Activated effector memory CD4-positive, alpha-beta T cell treated with Interleukin-2 at 50 U/mL for 16 hours (primary cell): ENCODE data around the gene CBX4.
A peak's percentile ranks its signal among the peaks of the same experiment; 100 is the strongest.

ENCODE experiments used
- DNase-seq: peaks from one replicate; pipeline ENCODE4 v3.0.0-alpha.2; 2020

The CBX4 gene

DNA sequence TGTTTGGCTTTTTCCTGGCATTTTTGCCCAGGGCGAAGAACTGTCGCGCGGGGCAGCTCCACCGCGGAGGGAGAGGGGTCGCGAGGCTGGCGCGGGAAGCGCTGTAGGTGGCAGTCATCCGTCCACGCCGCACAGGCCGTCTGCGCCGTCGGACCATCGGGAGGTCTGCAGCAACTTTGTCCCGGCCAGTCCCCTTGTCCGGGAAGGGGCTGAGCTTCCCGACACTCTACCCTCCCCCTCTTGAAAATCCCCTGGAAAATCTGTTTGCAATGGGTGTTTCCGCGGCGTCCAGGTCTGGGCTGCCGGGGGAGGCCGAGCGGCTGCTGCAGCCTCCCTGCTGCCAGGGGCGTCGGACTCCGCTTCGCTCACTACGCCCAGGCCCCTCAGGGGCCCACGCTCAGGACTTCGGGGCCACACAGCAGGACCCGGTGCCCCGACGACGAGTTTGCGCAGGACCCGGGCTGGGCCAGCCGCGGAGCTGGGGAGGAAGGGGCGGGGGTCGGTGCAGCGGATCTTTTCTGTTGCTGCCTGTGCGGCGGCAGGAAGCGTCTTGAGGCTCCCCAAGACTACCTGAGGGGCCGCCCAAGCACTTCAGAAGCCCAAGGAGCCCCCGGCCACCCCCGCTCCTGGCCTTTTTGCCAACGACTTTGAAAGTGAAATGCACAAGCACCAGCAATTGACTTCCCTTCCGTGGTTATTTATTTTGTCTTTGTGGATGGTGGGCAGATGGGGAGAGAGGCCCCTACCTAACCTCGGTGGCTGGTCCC, 2.3 kb upstream of the CBX4 start:
- peak; percentile 25 for DNase-seq

DNA sequence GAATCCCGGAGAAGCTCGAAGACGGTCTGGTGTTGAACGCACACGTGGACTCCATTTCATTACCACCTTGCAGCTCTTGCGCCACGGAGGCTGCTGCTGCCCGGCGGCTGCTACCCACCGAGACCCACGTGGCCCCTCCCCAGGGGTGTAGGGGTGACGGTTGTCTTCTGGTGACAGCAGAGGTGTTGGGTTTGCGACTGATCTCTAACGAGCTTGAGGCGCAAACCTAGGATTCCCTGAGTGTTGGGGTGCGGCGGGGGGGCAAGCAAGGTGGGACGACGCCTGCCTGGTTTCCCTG, 1.7 kb upstream of the CBX4 start:
- DNase-seq: no peak

DNA sequence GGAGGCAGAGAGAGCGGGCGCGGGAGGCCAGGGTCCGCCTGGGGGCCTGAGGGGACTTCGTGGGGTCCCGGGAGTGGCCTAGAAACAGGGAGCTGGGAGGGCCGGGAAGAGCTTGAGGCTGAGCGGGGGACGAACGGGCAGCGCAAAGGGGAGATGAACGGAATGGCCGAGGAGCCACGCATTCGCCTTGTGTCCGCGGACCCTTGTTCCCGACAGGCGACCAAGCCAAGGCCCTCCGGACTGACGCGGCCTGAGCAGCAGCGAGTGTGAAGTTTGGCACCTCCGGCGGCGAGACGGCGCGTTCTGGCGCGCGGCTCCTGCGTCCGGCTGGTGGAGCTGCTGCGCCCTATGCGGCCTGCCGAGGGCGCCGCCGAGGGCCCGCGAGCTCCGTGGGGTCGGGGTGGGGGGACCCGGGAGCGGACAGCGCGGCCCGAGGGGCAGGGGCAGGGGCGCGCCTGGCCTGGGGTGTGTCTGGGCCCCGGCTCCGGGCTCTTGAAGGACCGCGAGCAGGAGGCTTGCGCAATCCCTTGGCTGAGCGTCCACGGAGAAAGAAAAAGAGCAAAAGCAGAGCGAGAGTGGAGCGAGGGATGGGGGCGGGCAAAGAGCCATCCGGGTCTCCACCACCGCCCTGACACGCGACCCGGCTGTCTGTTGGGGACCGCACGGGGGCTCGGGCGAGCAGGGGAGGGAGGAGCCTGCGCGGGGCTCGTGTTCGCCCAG, 1.2 kb upstream of the CBX4 start:
- DNase-seq: no peak

DNA sequence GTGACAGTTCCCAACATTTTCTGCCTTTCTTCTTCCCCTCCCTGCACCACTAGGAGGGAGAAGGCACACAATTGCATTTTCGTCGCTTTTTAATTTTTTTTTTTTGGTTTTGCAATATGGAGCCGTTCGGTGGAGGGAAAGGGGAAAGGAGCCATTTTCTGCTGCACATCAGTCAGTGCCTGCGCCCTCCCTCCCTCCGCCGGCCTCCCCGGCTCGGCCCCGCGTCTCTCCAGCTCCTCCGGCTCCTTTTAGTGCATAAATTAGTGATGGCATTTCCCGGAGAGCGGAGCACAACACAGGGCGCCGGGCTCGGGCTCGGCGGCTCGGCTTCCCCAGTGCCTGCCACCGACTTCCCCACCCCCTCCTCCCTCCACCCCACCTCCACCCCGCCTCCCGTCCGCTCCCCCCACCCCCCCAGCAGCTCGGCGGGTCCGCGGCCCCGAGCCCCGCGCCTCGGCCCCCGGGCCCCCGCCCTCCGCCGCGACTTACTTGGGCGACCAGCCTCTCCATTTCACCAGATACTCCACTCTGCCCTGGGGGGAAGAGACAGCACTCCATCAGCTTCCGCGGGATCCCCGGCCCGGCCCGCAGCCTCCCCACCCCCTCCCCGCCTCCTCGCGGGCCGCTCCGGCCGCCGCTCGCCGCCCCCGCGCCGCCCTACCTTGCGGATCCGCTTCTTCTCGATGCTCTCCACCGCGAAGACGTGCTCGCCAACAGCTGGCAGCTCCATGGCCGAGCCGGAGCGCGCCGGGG, 542 bp downstream of the CBX4 start:
- DNase-seq: peak; percentile 46

DNA sequence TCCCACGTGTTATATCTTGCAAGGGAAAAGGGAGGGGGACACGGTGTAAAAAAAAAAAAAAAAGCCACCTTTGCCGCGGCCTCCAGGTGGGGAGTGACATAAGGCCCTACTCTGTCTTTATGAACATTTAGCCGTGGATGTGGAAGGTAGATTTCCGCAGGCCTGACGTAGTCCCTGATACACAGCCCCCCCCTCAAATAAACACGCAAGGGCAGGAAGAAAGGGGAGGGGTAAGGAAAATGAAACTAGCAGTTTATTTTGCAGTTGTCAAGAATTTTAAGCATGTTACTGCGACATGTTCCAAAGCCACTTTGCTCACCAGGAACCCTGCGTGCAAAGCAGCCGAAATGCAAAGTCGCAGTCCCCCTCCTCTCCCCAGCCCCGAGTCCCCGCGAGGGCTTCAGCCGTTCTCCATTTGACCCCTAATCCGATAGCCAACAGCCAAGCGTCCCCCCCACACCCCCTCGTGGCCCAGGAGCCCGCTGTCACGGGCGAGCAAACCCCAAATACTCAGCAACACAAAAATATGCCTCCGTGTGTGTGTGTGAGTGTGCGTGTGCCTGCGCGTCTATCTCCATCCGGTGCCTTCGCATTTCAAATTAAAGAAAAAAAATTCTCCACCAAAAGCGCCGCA, 1.2 kb downstream of the CBX4 start:
- DNase-seq: peak; percentile 47

DNA sequence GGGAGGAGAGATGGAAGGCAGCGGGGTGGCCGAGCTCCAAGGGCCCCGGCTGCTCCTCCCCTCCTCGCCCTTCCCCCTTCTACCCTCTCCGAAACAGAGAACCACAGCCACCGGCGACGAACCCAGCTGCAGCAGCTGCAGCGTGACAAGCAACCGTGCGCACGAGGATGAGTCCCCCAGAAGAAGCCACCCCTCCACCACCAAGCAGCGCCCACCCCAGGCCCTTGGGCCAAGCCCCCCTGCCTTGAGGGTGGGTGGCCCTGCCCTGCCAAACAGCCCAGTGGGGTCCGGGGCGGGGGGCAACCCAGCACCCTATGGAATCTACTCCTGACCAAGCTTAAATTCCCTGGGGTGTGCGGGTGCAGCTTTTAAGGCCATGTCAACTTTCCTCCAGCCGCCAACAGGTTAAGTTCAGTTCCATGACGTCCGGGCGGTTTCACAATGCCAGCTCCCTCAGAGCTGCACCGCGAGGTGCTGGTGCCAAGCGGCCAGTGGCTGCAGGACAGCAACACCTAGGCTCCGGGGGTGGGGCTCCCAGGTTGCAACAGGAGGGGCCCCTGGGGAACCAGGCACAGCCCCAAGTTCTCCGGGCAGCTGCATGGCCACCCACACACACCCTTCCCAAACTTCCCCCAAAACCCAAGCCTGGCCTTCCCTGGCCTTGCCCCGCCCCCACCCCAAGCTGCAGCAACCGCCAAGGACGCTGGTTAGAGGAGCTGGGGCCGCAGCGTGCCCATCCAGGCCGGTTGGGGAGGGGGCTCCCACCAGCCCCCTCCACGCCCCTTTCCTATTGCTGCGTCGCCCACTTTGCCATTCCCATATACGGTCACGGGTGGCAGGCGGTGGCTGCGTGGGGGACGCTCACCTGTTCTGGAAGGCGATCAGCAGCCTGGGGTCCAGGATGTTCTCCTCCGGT, 2.0 kb downstream of the CBX4 start:
- DNase-seq: no peak

DNA sequence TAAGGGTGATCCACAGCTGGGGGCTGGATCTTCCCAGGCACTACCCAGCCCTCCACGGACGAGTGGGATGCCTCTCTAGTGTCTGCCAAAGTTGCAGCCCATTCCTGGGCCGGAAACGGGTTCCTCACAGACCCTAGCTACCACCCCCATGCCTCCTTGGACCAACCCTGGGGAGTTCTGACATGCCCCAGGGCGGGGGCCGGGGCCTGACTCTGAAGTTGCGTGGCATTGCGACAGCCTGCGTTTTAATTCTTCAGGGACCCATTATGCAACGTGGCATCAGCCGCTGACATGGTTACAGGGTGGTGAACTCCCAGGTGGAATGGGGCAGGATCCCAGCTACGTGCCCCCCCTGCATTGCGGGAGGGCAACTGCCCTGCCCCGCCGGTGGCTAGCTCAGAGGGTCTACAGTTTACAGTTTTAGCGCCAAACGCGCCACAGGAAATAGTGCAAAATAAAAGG, 2.7 kb downstream of the CBX4 start:
- no peak for DNase-seq

DNA sequence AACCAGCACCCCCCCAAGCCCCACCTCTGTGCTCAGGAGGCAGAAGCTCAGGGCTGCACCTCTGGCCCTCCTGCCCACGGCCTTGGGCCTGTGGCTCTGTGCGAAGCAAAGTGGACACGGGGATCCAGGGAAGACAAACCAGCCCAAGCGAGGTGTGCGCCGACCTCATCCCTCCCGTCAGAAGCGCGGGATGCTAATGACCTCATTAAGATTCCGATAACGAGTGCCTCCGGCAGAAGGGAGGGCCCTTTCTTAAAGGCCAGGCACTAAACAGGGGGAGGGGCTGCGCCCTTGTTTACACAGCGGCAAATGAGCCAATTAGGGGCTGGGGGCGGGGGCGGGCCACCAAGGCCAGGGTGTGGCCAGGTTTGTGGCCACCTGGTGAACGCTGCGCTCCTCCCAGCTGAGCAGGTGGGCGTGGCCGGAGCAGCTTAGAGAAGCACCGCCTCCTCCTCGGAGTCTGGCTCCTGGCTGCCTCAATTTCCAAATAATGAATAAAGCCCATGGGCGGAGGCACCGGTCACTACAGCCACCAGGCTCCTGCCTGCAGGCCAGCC, 3.2 kb downstream of the CBX4 start:
- no peak for DNase-seq

DNA sequence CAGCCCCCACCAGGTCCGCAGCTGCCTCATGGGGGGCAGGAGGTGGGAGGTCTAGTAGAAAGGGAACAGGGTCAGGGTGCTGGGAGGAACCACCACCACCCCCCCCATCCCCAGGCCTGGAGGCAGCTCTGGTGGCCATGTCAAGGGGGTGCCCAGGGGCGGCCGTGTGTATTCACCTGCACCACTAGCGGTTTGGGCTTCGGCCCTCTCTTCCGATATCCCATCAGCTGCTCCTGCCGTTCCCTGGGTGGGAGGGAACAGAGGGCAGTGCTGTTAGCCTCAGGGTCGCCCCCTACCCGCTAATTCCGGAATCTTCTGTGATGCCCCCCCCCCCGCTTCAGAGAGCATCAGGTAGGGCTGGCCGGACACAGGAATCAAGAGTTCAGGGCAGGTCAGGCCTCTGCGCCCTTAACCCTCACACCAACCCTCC, 3.8 kb downstream of the CBX4 start:
- no peak for DNase-seq

DNA sequence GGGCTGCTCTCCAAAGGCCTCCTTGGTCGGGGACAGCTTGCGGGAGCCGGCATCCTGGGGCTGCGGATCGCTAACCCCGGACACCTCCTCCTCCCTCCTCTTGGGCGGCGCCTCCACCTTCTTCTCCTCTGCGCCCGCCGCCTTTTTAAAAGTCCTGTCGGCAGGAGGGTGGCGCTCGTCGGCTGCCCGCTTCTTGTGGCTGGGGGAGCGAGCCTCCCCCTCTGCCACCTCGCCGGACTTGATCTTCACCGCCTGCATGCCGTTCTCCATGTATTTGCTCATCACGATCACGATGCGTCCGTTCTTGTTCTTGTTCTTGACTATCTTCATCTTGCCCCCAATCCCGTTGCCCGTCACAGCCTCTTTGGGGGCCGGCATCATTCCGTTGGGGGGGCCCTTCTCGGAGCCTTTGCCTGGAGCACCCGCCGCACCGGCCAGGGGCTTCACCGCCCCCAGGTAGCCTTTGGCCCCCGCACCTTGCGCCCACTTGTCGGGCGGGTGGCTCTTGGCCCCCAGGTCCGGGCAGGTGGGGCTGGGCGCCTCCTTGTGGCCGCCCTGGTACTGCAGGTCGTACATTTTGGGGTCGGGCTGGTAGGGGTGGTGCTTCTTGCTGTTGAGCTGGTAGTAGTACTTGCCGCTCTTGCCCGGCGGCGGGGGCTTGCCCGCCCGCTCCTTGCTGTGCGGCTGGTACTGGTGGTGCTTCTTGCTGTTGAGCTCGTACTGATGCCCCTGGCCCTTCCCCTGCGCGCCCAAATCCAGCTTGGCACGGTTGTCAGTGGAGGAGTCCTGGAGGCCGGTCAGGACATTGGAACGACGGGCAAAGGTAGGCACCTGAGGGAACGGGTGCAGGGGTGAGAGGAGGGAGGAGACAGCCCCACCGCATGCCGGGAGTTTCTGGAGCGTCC, 4.4 kb downstream of the CBX4 start:
- no peak for DNase-seq

DNA sequence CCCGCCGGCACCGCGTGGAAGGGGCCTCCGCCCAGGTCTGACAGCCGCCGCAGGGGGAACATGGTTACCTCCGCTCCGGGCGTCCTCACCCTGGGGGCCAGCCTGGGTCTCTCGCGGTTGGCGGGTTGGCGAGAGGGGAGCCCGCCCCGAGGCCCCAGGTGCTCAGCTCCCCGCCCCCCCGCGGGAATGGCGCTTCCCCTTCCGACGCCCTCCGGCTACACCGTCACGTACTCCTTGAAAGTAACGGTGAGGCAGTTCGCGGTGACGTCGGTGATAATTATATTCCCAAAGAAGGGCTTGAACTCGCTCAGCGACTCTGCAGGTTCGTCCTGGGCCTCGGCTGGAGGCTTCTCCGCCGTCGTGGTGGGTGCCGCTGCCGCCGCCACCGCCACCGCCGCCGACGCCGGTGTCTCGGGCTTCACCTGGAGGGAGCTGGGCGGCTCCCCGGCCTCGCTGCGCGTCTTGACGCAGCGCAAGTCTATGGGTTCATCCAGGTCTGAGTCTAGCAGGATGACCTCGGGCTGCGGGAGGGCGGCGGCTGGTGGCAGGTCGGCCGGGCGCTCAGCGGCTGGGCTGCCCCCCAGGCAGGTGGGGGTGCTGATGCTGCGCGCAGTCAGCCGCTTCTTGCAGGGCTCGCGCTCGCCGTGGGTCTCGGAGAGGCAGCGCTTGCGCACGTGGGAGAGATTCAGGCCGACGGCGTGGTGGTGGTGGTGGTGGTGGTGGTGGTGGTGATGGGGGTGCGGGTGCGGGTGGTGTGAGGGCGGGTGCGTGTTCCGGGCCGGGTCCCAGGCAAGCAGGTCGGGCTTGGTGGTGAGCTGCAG, 5.3 kb downstream of the CBX4 start:
- no peak for DNase-seq

DNA sequence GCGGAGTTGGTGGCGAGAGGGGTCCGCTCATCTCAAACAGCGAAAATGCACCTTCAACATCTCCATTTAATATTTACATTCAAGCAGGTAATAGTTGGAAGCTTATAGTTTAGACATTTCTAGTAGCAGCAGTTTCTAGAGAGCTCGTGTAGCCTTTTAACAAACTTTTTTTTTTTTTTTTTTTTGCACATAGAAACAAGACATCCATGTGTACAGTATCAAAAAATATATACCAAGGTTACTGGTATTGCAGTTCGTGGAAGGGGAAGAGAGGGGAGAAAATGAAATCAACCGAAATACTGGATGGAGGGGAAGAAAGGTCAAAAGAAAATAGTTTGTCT, 6.2 kb downstream of the CBX4 start:
- DNase-seq: no peak

DNA sequence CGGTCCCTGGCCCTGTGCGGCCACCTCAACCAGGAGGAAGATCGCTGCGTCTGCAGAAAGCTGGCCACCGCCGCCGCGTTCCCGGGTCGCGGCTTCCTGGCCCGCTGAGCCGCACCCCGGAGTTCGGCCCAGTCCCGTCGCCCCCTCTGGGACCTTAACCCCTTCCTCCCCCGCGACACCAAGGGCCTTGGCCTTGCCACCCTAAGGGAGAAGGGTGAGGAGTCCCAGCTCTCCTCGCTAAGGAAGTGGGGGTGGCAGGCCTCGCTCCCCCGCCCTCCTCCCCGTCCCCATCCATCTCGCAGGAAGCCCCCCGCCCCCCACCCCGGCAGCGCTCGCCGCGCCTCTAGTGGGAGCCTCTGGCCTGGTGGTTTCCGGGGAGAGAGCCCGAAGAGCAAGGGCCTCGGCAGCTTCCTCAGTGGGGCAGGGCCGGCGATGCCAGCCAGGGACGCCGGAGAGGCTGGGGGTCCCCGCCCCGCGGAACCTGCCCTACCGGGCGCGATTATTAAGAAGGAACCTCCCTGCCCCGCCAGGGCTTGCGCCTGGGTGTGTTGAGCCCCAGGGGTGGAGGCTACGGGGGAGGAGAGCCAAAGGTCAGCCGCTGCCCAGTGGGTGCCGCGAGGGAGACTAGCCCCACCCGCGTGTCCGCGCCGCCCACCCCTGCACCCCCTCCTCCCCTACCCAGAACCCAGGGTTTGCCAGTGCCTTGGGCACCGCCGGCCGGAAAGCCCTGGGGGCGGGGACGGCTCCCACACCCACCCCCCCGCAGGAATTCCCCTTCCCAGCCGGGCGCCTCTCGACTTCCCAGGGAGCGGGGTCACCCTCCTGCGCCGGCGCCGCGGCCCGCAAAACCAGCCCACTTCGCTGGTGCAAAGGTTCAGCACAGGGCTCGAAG, 6.8 kb downstream of the CBX4 start:
- DNase-seq: no peak

DNA sequence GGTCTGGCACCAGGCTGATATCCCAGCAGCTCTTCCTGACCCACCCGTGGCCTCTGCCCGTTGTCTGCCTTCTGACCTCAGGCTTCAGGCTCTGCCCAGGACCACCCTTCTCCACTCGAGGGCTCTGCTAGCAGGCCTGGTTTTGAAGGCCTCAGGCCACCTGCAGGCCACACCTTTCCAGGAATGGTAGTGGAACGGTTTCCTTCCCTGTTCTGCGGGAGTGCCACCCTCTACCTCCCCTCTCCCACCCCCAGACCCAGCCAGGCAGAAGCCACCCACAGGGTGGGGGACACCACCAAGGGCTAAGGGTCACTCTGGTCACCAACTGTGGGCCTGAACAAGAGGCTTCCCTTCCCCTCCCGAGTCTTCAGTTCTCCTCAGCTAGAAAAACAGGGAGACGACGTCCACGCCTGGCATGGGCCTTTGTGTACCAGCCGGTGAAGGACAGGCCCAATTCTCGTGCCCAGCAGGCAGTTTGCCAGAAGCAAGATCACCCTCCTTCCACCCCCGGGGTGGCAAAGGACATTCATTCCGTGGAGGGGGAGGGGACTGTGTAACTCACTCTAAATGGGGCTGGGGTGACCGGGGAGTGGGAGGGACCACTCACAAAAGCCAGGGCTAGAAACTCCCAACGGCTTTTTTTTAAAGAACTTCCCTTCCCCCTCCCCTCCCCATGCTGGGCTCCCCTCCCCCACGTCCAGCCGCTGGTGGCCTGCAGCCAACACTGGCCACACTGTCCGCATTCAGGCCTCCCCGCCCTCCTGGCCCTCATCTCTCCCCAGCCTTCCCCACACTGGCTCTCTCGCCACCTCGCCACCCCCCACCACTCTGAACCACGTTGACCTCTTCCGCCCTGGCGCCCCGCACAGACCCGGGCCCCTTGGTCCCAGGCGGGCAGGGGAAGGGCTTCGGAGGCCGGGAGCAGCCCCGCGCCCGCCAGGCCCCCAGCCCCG, 7.7 kb downstream of the CBX4 start:
- no peak for DNase-seq

DNA sequence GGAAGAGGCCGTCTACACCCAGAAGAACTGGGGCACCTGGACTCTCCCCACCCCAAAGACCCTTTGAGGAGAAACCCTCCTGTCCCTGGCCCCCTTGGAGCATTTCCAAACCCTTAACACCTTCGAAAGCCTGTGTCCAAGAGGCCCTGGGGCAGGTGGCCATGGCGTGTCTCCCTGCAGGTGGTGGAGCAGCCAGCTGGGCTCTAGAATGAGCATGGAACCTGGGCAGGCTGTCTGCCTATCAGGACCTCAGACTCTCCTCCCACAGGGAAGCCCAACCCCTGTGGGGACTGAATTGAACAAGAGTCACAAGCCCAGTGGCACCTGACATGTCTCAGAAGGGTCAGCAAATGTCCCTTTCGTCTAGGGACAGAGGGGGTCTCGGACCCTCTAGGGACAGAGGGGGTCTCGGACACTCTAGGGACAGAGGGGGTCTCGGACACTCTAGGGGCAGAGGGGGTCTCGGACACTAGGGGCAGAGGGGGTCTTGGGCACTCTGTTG, 8.4 kb downstream of the CBX4 start:
- no peak for DNase-seq

DNA sequence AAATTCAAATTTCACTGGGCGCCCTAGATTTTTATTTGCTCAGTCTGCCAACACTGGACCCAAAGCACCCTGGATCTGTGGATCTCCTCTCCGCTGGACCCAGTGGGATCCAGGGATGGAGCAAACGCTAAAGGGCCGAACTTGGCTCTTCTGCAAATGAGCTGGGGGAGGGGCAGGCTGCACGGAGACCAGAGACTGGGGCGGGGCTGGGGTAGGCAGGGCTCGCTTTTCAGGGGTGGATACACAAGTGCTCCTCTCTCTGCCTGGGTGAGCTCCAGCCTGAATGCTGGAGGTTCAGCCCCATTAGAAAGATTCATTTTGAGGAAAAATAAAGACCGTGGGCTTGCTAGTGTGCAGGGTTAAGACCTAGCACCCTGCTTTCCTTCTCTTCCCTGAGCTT, 8.9 kb downstream of the CBX4 start:
- no peak for DNase-seq

DNA sequence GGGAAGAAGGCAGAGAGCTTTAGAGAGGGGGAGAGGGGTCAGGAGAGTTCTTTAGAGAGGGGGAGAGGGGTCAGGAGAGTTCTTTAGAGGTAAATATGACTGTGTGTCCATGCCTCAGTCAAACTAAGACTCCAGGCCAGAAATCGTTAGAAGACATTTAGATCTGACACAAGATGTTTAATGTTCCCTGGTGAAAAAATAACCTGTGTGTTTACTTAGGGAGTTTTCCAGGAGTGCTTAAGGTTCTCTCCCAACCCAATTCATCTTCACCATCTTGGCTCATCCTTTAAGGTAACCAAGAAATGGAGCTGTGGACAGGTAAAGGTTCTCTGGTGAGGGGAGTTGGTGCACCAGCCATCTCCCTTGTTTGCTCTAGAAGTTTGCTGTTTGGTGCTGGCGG, 9.8 kb downstream of the CBX4 start:
- DNase-seq: no peak

DNA sequence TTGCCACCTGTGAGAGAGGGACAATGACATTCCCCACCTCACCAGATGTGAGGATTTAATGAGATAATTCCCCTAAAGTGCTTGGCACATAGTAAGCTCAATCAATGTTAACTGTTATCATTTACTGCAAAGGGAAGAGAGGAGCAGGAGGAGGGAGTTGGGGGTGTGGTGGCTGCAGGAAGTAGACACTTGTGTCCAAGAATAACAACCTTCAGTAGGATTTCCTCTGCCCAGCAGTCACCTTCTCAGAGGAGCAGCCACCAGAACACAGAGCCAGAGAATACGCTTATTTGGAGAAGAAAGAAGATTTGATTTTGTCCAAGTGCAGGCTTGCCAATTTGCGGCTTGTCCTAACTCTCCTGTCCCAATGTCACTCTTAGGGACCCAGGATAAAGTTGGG, 10.2 kb downstream of the CBX4 start:
- DNase-seq: no peak
